SK-N-SH treated with all-trans-retinoic acid at 6 μM for 48 hours (cell line): ENCODE measurements around the gene CLCA1.

Source experiments
- ATAC-seq: fragments of 200-7000 bp; cut with Tn5 transposase; 3 replicates; pipeline ENCODE4 v1.9.1; 2020; ENCODE audit warnings: mild to moderate bottlenecking, moderate library complexity
- ARNTL ChIP-seq: fragments of 450-650 bp; formaldehyde crosslinking; IDR thresholded peaks from 2 replicates; pipeline ENCODE4 v1.5.0; 2020; ENCODE audit warnings: low read depth, mild to moderate bottlenecking, moderate library complexity, borderline replicate concordance
- BACH2 ChIP-seq: fragments of 250-450 bp; sonication (Bioruptor Pico); IDR thresholded peaks from 2 replicates; pipeline ENCODE4 v1.9.0; 2021; ENCODE audit warnings: mild to moderate bottlenecking, borderline replicate concordance
- CREB5 ChIP-seq: fragments of 250-450 bp; sonication (Bioruptor Pico); IDR thresholded peaks from 2 replicates; pipeline ENCODE4 v1.5.1; 2020; ENCODE audit warnings: low read depth, mild to moderate bottlenecking, moderate library complexity
- CSRNP3 ChIP-seq: fragments of 250-450 bp; sonication (Bioruptor Pico); IDR thresholded peaks from 2 replicates; pipeline ENCODE4 v1.5.1; 2021; ENCODE audit warnings: mild to moderate bottlenecking, moderate library complexity
- ESRRG ChIP-seq: fragments of 250-450 bp; sonication (Bioruptor Pico); IDR thresholded peaks from 2 replicates; pipeline ENCODE4 v1.6.1; 2021; ENCODE audit warnings: mild to moderate bottlenecking
- GLIS3 ChIP-seq: fragments of 250-450 bp; sonication (Bioruptor Pico); IDR thresholded peaks from 2 replicates; pipeline ENCODE4 v1.5.0; 2020; ENCODE audit warnings: mild to moderate bottlenecking, moderate library complexity
- ISL1 ChIP-seq: fragments of 250-450 bp; sonication (Bioruptor Pico); IDR thresholded peaks from 2 replicates; pipeline ENCODE4 v2.1.2; 2022; ENCODE audit warnings: mild to moderate bottlenecking, moderate library complexity
- OSR1 ChIP-seq: fragments of 250-450 bp; sonication (Bioruptor Pico); IDR thresholded peaks from 2 replicates; pipeline ENCODE4 v1.8.0; 2022; ENCODE audit warnings: moderate library complexity, mild to moderate bottlenecking, inconsistent platforms
- PATZ1 ChIP-seq: fragments of 250-450 bp; sonication (Bioruptor Pico); IDR thresholded peaks from 2 replicates; pipeline ENCODE4 v1.8.0; 2020; ENCODE audit warnings: mild to moderate bottlenecking, moderate library complexity, borderline replicate concordance
- POU6F1 ChIP-seq: fragments of 250-450 bp; sonication (Bioruptor Pico); IDR thresholded peaks from 2 replicates; pipeline ENCODE4 v1.8.0; 2021; ENCODE audit warnings: low read depth, mild to moderate bottlenecking, moderate library complexity, borderline replicate concordance
- PPARA ChIP-seq: fragments of 250-450 bp; sonication (Bioruptor Pico); IDR thresholded peaks from 2 replicates; pipeline ENCODE4 v1.5.0; 2020; ENCODE audit warnings: mild to moderate bottlenecking, borderline replicate concordance
- RARB ChIP-seq: fragments of 250-450 bp; sonication (Bioruptor Pico); IDR thresholded peaks from 2 replicates; pipeline ENCODE4 v1.8.0; 2021; ENCODE audit warnings: mild to moderate bottlenecking, moderate library complexity
- TCF4 ChIP-seq: fragments of 250-450 bp; sonication (Bioruptor Pico); IDR thresholded peaks from 2 replicates; pipeline ENCODE4 v1.8.0; 2021; ENCODE audit warnings: mild to moderate bottlenecking, moderate library complexity, borderline replicate concordance
- TOX ChIP-seq: fragments of 250-450 bp; sonication (Bioruptor Pico); IDR thresholded peaks from 2 replicates; pipeline ENCODE4 v1.8.0; 2021; ENCODE audit warnings: mild to moderate bottlenecking, moderate library complexity, borderline replicate concordance
- TSHZ2 ChIP-seq: fragments of 250-450 bp; sonication (Bioruptor Pico); IDR thresholded peaks from 2 replicates; pipeline ENCODE4 v1.5.0; 2020; ENCODE audit warnings: mild to moderate bottlenecking, moderate library complexity
- ZC3H10 ChIP-seq: fragments of 250-450 bp; sonication (Bioruptor Pico); IDR thresholded peaks from 2 replicates; pipeline ENCODE4 v1.5.1; 2021; ENCODE audit warnings: mild to moderate bottlenecking, moderate library complexity
- ZFP3 ChIP-seq: fragments of 250-450 bp; sonication (Bioruptor Pico); IDR thresholded peaks from 2 replicates; pipeline ENCODE4 v1.5.0; 2020; ENCODE audit warnings: mild to moderate bottlenecking, moderate library complexity
- ZFP30 ChIP-seq: fragments of 450-650 bp; formaldehyde crosslinking; IDR thresholded peaks from 2 replicates; pipeline ENCODE4 v1.5.0; 2022; ENCODE audit warnings: mild to moderate bottlenecking, moderate library complexity
- ZNF565 ChIP-seq: fragments of 450-650 bp; formaldehyde crosslinking; conservative IDR thresholded peaks from 2 replicates; pipeline ENCODE4 v1.5.0; 2020; ENCODE audit warnings: low read depth, mild to moderate bottlenecking, moderate library complexity
- ZNF70 ChIP-seq: fragments of 450-650 bp; formaldehyde crosslinking; IDR thresholded peaks from 2 replicates; pipeline ENCODE4 v1.5.0; 2020; ENCODE audit warnings: mild to moderate bottlenecking, moderate library complexity
- ZNF8 ChIP-seq: fragments of 450-650 bp; formaldehyde crosslinking; IDR thresholded peaks from 2 replicates; pipeline ENCODE4 v1.5.0; 2020; ENCODE audit warnings: mild to moderate bottlenecking, moderate library complexity

CLCA1 gene

GRCh38 chr1:86515597-86515996 is 46.9 kb downstream of the CLCA1 start (continued):
- no peak for TF ChIP-seq PATZ1 (CRISPR knock-in tag)

- no peak for ATAC-seq
- no peak for TF ChIP-seq BACH2 (CRISPR knock-in tag)
- TF ChIP-seq OSR1, result no peak
- TF ChIP-seq ESRRG (CRISPR knock-in tag), result no peak
- TF ChIP-seq PPARA (CRISPR knock-in tag), result no peak
- TF ChIP-seq ZNF8 (CRISPR knock-in tag), result no peak
- no peak for TF ChIP-seq ZFP3 (CRISPR knock-in tag)
- TF ChIP-seq ISL1 (CRISPR knock-in tag), result no peak
- TF ChIP-seq ZFP30 (CRISPR knock-in tag), result no peak
- no peak for TF ChIP-seq GLIS3 (CRISPR knock-in tag)
- no peak for TF ChIP-seq TOX (CRISPR knock-in tag)
- TF ChIP-seq CSRNP3 (CRISPR knock-in tag), result no peak
- TF ChIP-seq TCF4 (CRISPR knock-in tag), result no peak
- TF ChIP-seq ARNTL (CRISPR knock-in tag), result no peak
- TF ChIP-seq PATZ1 (CRISPR knock-in tag), result no peak
- no peak for TF ChIP-seq ZNF70 (CRISPR knock-in tag)
- no peak for TF ChIP-seq POU6F1 (CRISPR knock-in tag)
- no peak for TF ChIP-seq TSHZ2 (CRISPR knock-in tag)
- no peak for TF ChIP-seq CREB5 (CRISPR knock-in tag)
- no peak for TF ChIP-seq ZNF565 (CRISPR knock-in tag)
- TF ChIP-seq ZC3H10 (CRISPR knock-in tag), result no peak
- TF ChIP-seq, all 23 proteins: peak for 0
Measured at GRCh38 chr1:86516335-86516734, 47.6 kb downstream of the CLCA1 start.

GRCh38 chr1:86517336-86517735 is 48.6 kb downstream of the CLCA1 start:
- ATAC-seq, result no peak
- TF ChIP-seq POU6F1 (CRISPR knock-in tag), result no peak
- no peak for TF ChIP-seq RARB (CRISPR knock-in tag)
- no peak for TF ChIP-seq ARNTL (CRISPR knock-in tag)
- TF ChIP-seq TOX (CRISPR knock-in tag), result no peak
- no peak for TF ChIP-seq ZNF565 (CRISPR knock-in tag)
- TF ChIP-seq ZNF8 (CRISPR knock-in tag), result no peak
- no peak for TF ChIP-seq PATZ1 (CRISPR knock-in tag)
